Bronchial epithelial cell (primary cell): ENCODE data around the gene SFMBT1. TPM values are rescaled to one million over a fixed set of nuclear protein-coding genes. Genes with fewer than 3 reads are reported as not detected.

Source experiments
- DNase-seq: peaks from one replicate; pipeline ENCODE4 v3.0.0-alpha.2; 2010; ENCODE audit warnings: low read depth
- FAIRE-seq: peaks from 2 replicates; lab custom pipeline; 2011; peaks lifted over from hg19 to GRCh38; lab: Jason Lieb, UNC
- H3K27me3 ChIP-seq: 2 replicates; pipeline ENCODE4 v1.5.1; 2011; ENCODE audit warnings: low read length; ENCODE audit not compliant: control insufficient read depth, insufficient read depth
- H3K36me3 ChIP-seq: 2 replicates; pipeline ENCODE4 v1.5.1; 2011; ENCODE audit warnings: low read length; ENCODE audit not compliant: control insufficient read depth, insufficient read depth
- H3K4me3 ChIP-seq: 2 replicates; pipeline ENCODE4 v1.5.1; 2011; ENCODE audit warnings: mild to moderate bottlenecking, low read depth, low read length, control low read depth
- total RNA-seq: library from RNA; depleted of rRNA; stranded (reverse); fragments of >200 nt; gene quantifications from 2 replicates; pipeline ENCODE4 v1.2.1, GENCODE V29; 2014
- TF ChIP-seq, protein P1 (sequence below): IDR thresholded peaks from 2 replicates; pipeline ENCODE4 v1.5.1; 2011; ENCODE audit warnings: mild to moderate bottlenecking, moderate library complexity, low read length, control low read depth, inconsistent platforms; ENCODE audit not compliant: insufficient read depth, severe bottlenecking

SFMBT1 gene
- total RNA-seq, 1 donor from 2014 or later = 7.6 TPM

DNA sequence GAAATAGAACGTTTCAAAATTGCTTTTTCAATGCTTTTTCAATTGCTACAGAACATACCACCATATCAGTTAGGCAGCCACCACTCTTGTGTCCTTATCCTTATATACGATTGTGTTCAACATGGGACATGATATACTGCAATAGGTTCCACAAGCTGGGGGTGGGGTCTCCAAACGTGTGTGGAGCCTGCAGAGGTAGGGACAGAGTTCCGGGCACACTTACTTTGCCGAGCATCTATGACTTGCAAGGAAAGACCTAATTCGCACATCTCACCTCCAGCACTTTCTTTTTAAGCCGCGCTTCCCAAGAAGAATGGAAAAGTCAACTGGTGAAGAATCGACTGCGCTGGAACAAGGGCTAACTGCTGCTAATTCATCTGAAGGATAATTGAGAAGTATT lies 39.6 kb upstream of the SFMBT1 start:
- TF ChIP-seq, protein P1, sequence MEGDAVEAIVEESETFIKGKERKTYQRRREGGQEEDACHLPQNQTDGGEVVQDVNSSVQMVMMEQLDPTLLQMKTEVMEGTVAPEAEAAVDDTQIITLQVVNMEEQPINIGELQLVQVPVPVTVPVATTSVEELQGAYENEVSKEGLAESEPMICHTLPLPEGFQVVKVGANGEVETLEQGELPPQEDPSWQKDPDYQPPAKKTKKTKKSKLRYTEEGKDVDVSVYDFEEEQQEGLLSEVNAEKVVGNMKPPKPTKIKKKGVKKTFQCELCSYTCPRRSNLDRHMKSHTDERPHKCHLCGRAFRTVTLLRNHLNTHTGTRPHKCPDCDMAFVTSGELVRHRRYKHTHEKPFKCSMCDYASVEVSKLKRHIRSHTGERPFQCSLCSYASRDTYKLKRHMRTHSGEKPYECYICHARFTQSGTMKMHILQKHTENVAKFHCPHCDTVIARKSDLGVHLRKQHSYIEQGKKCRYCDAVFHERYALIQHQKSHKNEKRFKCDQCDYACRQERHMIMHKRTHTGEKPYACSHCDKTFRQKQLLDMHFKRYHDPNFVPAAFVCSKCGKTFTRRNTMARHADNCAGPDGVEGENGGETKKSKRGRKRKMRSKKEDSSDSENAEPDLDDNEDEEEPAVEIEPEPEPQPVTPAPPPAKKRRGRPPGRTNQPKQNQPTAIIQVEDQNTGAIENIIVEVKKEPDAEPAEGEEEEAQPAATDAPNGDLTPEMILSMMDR = no peak
- no peak overlapping the region for H3K4me3 ChIP-seq
- FAIRE-seq (no peak), DNase-seq (no peak)
- no peaks in the 10 kb centered on the region for H3K27me3 ChIP-seq
- H3K36me3 ChIP-seq = peaks cover 1% of the 10 kb centered on the region

GRCh38 chr3:53084310-53085001 lies 38.6 kb upstream of the SFMBT1 start:
- peak; percentile 67 for DNase-seq

GRCh38 chr3:53083949-53084309 lies 38.1 kb upstream of the SFMBT1 start:
- DNase-seq (no peak), FAIRE-seq (no peak)
- Histone ChIP-seq H3K4me3 (no peak overlapping the region), H3K27me3 (no peaks in the 10 kb centered on the region), H3K36me3 (peaks cover 1% of the 10 kb centered on the region)
- TF ChIP-seq, protein P1 = no peak

More at GRCh38 chr3:53084310-53085001, 38.6 kb upstream of the SFMBT1 start:
- H3K27me3 ChIP-seq = no peaks in the 10 kb centered on the region
- H3K4me3 ChIP-seq = no peak overlapping the region
- peaks cover 1% of the 10 kb centered on the region for H3K36me3 ChIP-seq
- peak; percentile 95 for FAIRE-seq
- TF ChIP-seq, protein P1 = no peak

- Histone ChIP-seq H3K36me3 (peaks cover 1% of the 10 kb centered on the region), H3K4me3 (no peak overlapping the region), H3K27me3 (no peaks in the 10 kb centered on the region)
- no peak for FAIRE-seq
- TF ChIP-seq, protein P1 = no peak
- peak; percentile 7 for DNase-seq
Observed at GRCh38 chr3:53083521-53083920, 37.6 kb upstream of the SFMBT1 start.

- no peak overlapping the region for H3K4me3 ChIP-seq
- no peaks in the 10 kb centered on the region for H3K27me3 ChIP-seq
- TF ChIP-seq, protein P1 = no peak
- FAIRE-seq = no peak
- peaks cover 1% of the 10 kb centered on the region for H3K36me3 ChIP-seq
- DNase-seq = no peak
Observed at GRCh38 chr3:53082736-53083135, 36.9 kb upstream of the SFMBT1 start.

- Histone ChIP-seq H3K27me3 (no peaks in the 10 kb centered on the region), H3K36me3 (peaks cover 1% of the 10 kb centered on the region), H3K4me3 (no peak overlapping the region)
- TF ChIP-seq, protein P1 = no peak
- no peak for FAIRE-seq
- no peak for DNase-seq
Observed at GRCh38 chr3:53081318-53081717, 35.4 kb upstream of the SFMBT1 start.
